Medulla oblongata (tissue), 1 donor: ENCODE measurements around the gene SV2C.

Source experiments
- DNase-seq: peaks from one replicate; pipeline ENCODE4 v3.0.0-alpha.2; 2015; ENCODE audit errors: extremely low spot score

Gene SV2C

DNA sequence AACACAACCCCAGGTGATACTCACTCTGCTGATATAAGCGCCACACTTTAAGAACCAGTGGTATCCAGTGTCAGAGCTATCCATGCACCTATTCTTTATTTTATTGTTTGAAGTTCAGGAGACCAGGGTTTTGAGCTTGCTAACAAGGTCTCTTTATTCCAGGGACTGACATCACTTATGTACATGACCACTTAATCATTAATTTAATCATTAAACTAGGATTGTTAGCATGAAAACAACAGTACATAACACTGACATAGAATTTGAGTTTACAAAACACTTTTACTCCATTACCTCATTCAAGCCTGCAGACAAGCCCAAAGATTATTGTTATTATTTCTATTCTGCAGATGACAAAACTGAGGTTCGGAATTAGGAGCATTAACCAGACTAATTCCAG lies 168.5 kb downstream of the SV2C start:
- DNase-seq, result no peak

GRCh38 chr5:76252437-76252836 lies 169.3 kb downstream of the SV2C start:
- DNase-seq, result no peak

DNA sequence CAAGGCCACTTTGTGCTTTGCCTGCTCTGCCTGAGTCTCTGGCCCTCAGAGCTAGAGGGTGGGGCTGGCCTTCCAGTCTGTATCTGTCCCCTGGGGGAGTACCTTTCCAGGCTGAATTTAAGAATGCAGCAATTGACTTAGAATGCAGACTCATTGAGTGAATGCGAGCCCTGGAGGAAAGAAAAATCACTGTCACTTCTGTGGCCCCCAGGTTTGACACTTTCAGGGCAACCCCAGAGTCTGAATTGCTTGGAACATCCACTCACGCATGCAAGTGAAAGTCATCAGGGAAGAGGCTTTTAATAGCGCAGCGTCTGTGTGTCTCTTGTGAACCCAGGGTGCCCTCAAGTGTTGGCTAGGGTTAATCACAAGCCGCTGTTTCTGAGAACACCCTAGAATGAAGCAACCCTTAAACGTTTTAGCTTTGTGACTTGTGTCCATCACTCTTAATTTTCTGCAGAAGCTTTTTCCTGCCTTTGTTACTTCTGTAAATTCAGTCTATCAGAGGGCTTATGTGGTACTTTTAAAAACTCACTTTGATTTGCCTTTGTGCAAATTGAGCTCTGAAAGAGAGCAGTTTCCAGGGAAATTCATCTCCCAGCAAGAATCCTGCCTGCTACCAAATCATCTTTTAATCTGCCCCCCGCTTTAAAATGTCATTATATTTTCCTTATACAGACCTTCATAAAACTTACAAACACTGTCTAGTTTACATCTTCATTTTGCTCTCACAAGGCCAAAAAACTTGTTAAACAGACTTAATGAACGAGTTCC lies 173.1 kb downstream of the SV2C start:
- DNase-seq, result peak; percentile 92

DNA sequence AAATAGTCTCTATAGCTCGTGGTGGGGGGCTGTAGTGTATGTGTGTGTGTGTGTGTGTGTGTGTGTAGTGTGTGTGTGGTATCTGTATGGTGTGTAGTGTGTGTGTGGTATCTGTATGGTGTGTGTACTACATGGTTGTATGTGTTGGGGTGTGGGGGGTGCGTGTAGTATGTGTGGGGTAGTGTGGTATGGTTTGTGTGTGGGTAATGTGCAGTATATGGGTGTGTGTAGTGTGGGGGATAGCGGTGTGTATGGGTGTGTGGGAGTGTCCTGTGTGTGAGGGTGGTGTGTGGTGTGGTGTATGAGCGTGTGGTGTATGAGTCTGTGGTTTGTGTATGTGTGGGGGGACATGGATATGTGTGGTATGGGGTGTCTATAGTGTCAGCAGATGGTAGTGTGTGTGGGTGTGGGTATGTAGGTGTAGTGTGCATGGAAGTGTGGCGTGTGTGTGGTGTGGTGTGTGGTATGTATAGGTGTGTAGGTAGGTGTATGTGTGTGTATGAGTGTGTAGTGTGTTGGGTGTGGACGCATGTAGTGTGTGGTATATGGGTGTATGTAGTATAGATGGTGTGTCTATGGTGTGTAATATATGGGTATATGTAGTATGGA lies 174.1 kb downstream of the SV2C start:
- DNase-seq, result no peak

DNA sequence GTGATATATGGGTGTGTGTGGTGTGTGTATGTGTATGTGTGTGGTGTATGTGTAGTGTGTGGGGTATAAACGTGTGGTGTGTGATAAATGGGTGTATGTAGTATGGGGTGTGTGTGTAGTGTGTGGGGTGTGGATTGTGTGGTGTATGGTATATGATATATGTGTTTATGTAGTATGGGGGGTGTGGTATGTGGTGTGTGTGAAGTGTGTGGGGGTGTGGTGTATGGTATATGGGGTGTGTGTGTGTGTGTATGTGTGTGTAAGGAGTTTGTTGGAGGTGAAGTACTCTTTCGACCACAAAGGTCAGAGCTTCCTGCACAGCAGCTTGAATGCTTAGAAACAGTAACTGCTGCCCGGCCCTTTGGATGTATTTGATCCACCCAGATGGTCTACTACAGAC lies 174.7 kb downstream of the SV2C start:
- no peak for DNase-seq

- DNase-seq, result no peak
Observed at GRCh38 chr5:76264681-76265080, 181.5 kb downstream of the SV2C start.

GRCh38 chr5:76269259-76269931 lies 186.2 kb downstream of the SV2C start:
- no peak for DNase-seq

GRCh38 chr5:76269932-76270610 lies 186.9 kb downstream of the SV2C start:
- DNase-seq, result no peak

GRCh38 chr5:76271836-76272235 lies 188.7 kb downstream of the SV2C start:
- no peak for DNase-seq

- DNase-seq, result no peak
Observed at GRCh38 chr5:76273206-76273885, 190.2 kb downstream of the SV2C start.

DNA sequence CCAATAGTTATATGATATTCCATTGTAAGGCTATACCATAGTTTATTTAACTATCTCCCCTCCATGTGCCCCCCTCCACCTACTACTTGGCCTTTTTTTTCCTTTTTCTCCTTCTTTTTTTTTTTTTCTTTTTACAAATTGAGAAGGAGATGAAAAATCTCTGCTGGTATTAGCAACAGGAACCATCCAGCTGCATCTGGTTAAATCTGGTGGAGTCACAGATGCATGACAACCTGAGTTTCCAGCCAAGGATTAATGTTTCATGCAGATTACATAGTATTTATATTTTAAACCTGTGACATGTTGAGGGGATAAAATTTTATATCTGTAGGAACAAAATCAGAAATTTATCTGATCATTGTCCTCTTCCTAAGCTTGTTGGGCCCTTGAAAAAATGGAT lies 191.4 kb downstream of the SV2C start:
- no peak for DNase-seq

GRCh38 chr5:76277736-76278135 lies 194.6 kb downstream of the SV2C start:
- DNase-seq, result no peak

GRCh38 chr5:76278261-76278789 lies 195.1 kb downstream of the SV2C start:
- DNase-seq, result no peak

GRCh38 chr5:76280494-76280893 lies 197.3 kb downstream of the SV2C start:
- no peak for DNase-seq

DNA sequence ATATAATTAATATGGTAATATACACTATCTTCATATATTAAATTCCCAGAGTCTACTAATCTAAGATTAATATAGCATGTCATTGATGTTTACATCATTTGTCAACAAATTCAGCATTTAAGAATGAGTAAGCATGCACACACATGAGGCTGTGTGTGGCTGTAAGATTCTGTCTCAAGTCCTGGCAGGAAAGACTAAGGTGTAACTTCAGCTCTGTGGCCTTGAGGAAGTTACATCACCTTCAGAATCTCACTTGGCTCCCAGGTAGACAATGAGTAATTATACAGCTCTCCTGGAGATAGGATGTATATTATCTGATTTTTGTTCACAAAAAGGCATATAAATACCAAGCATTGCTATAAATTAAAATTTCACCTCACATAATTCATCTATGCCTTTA lies 200.5 kb downstream of the SV2C start:
- no peak for DNase-seq

GRCh38 chr5:76289692-76290091 lies 206.5 kb downstream of the SV2C start:
- DNase-seq, result no peak

DNA sequence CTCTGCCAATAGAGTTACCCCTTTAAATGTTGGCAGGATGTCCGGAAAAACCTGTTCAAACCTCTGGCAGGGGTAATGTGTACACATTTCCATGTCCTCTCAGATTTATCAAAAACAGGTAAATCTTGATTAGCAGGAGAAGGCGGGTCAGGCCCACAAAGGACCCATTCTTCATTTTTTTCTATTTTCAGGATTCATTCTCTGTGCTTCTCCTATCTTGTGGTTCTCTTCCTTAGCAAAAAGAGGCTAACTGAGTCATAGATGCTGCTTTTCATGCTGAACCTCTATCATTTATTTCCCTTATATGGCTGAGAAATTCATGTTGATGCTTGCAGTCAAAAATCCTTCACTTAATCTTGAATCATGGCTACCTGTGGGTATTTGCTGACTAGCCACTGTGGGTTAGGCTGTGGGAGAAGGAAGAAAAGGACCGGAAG lies 207.2 kb downstream of the SV2C start:
- DNase-seq, result no peak

DNA sequence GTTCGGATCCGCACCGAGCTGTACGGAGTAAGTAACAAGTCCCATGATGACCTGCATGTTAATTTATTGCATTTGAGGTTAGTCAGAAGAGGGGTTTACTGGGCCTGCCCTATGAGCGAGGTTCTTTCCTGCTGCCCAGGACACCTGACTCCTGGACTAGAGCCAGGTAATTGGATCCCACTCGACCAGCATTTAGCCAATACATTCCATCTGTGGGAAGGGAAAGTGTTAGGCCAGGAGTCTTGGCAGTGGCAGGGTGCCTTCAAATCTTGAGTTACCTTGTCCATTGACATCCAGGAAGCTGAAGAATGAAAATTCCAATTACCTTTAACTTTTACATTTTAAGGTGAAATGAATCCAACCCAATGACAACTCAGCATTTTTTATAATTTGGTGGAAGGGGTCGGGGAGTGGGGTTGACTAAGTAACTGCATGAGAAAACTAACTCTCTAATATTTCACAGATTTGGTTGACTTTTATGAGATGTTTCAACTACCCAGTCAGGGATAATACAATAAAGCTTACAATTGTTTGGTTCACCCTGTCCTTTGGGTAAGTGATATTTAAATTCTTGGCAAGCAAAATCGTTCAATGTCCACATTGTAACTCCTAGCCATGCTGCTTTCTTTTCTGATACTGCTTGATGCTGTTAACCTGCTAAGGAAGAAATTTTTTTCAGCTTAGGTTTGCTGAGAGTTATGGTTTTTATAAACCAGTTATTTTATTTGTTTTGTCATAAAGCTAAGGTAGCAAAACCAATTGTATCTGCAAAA lies 208.3 kb downstream of the SV2C start:
- no peak for DNase-seq

GRCh38 chr5:76292620-76293322 lies 209.6 kb downstream of the SV2C start:
- peak; percentile 69 for DNase-seq

DNA sequence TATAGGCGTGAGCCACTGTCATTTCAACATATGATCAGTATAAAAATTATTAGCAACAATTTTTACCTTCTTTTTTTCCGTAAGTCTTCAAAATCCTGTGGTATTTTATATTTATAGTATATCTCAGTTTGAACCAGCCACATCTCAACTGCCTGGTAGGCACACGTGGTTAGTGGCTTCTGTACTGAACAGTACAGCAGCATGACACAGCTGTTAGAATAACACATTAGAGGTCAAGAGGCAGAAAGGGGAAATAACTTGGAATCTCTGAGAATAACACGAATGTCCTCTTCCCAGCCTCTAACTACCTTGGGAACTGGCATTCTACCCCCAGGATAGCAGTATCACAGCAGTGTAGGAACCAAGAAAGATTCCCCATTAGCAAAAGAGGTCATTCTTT lies 211.4 kb downstream of the SV2C start:
- DNase-seq, result peak; percentile 64
